ENCODE results near the gene TRIM41.
A peak's percentile ranks its signal among the peaks of the same experiment; 100 is the strongest.
"Not testable (repeated sequence)": the region's sequence is repeated elsewhere in the genome, so short reads cannot be mapped to it uniquely, and the experiment has no call there.

TRIM41 gene

GRCh38 chr5:181255836-181256578, 32.9 kb downstream of the TRIM41 start:
- Histone ChIP-seq H3K4me1 (ENCODE audit: control insufficient read depth in 1 of 2, insufficient read depth in 2 of 2, low read length in 2 of 2) (peaks cover 43 to 44% of the 10 kb centered on the region in 2 donors), H3K9ac (ENCODE audit: low read depth in 1 of 2, low read length in 2 of 2) (no peak overlapping the region), H3K27me3 (ENCODE audit: control insufficient read depth in 1 of 2, insufficient read depth in 2 of 2, low read length in 2 of 2) (no peaks in the 10 kb centered on the region), H3K27ac (ENCODE audit: low read depth, low read length) (no peak overlapping the region), H3K4me3 (ENCODE audit: low read depth in 1 of 2, low read length in 2 of 2) (no peak overlapping the region), H3K9me3 (ENCODE audit: control insufficient read depth in 1 of 2, low read length in 2 of 2) (no peaks in the 10 kb centered on the region), H3K36me3 (ENCODE audit: control insufficient read depth in 1 of 2, insufficient read depth in 2 of 2, low read length in 2 of 2) (peaks cover 12 to 21% of the 10 kb centered on the region in 2 donors)

GRCh38 chr5:181258576-181258975, 35.5 kb downstream of the TRIM41 start:
- Histone ChIP-seq H3K36me3 (ENCODE audit: control insufficient read depth in 1 of 2, insufficient read depth in 2 of 2, low read length in 2 of 2) (peaks cover 11 to 15% of the 10 kb centered on the region in 2 donors), H3K27ac (ENCODE audit: low read depth, low read length) (no peak overlapping the region), H3K9me3 (ENCODE audit: control insufficient read depth in 1 of 2, low read length in 2 of 2) (no peaks in the 10 kb centered on the region), H3K9ac (ENCODE audit: low read depth in 1 of 2, low read length in 2 of 2) (peak overlapping the region; percentile 16 to 94), H3K4me3 (ENCODE audit: low read depth in 1 of 2, low read length in 2 of 2) (peak overlapping the region; percentile 98 to 99), H3K4me1 (ENCODE audit: control insufficient read depth in 1 of 2, insufficient read depth in 2 of 2, low read length in 2 of 2) (peaks cover 38 to 44% of the 10 kb centered on the region in 2 donors), H3K27me3 (ENCODE audit: control insufficient read depth in 1 of 2, insufficient read depth in 2 of 2, low read length in 2 of 2) (no peaks in the 10 kb centered on the region)

GRCh38 chr5:181259283-181259682, 36.2 kb downstream of the TRIM41 start:
- H3K4me1 ChIP-seq (ENCODE audit: control insufficient read depth in 1 of 2, insufficient read depth in 2 of 2, low read length in 2 of 2): peaks cover 38 to 43% of the 10 kb centered on the region in 2 donors
- H3K27ac ChIP-seq (ENCODE audit: low read depth, low read length): no peak overlapping the region
- H3K9ac ChIP-seq (ENCODE audit: low read depth in 1 of 2, low read length in 2 of 2): peak overlapping the region; percentile 94 to 100
- H3K4me3 ChIP-seq (ENCODE audit: low read depth in 1 of 2, low read length in 2 of 2): peak overlapping the region; percentile 98 to 99
- no peaks in the 10 kb centered on the region for H3K9me3 ChIP-seq (ENCODE audit: control insufficient read depth in 1 of 2, low read length in 2 of 2)
- H3K27me3 ChIP-seq (ENCODE audit: control insufficient read depth in 1 of 2, insufficient read depth in 2 of 2, low read length in 2 of 2): no peaks in the 10 kb centered on the region
- peaks cover 14 to 18% of the 10 kb centered on the region in 2 donors for H3K36me3 ChIP-seq (ENCODE audit: control insufficient read depth in 1 of 2, insufficient read depth in 2 of 2, low read length in 2 of 2)

- peak overlapping the region; percentile 96 for H3K27ac ChIP-seq (ENCODE audit: low read depth, low read length)
- peak overlapping the region; percentile 94 to 100 for H3K9ac ChIP-seq (ENCODE audit: low read depth in 1 of 2, low read length in 2 of 2)
- peaks cover 34 to 38% of the 10 kb centered on the region in 2 donors for H3K4me1 ChIP-seq (ENCODE audit: control insufficient read depth in 1 of 2, insufficient read depth in 2 of 2, low read length in 2 of 2)
- H3K36me3 ChIP-seq (ENCODE audit: control insufficient read depth in 1 of 2, insufficient read depth in 2 of 2, low read length in 2 of 2): peaks cover 12 to 18% of the 10 kb centered on the region in 2 donors
- no peaks in the 10 kb centered on the region for H3K9me3 ChIP-seq (ENCODE audit: control insufficient read depth in 1 of 2, low read length in 2 of 2)
- H3K4me3 ChIP-seq (ENCODE audit: low read depth in 1 of 2, low read length in 2 of 2): peak overlapping the region; percentile 98 to 99
- H3K27me3 ChIP-seq (ENCODE audit: control insufficient read depth in 1 of 2, insufficient read depth in 2 of 2, low read length in 2 of 2): no peaks in the 10 kb centered on the region
These were observed 37.1 kb downstream of the TRIM41 start for GRCh38 chr5:181259974-181260719.

GRCh38 chr5:181260720-181261319, 37.7 kb downstream of the TRIM41 start, which contains the start of gene TRIM52:
TRIM52 (minus strand) TSS chr5:181261143; CDS start chr5:181260813, 330 bp downstream.
- Histone ChIP-seq H3K9ac (ENCODE audit: low read depth in 1 of 2, low read length in 2 of 2) (peak within 1 kb of the TSS; percentile 94 to 100), H3K27me3 (ENCODE audit: control insufficient read depth in 1 of 2, insufficient read depth in 2 of 2, low read length in 2 of 2) (no peaks in the 10 kb centered on the region), H3K36me3 (ENCODE audit: control insufficient read depth in 1 of 2, insufficient read depth in 2 of 2, low read length in 2 of 2) (peaks cover 10 to 13% of the 10 kb centered on the region in 2 donors), H3K9me3 (ENCODE audit: control insufficient read depth in 1 of 2, low read length in 2 of 2) (no peaks in the 10 kb centered on the region), H3K27ac (ENCODE audit: low read depth, low read length) (peak within 1 kb of the TSS; percentile 96), H3K4me1 (ENCODE audit: control insufficient read depth in 1 of 2, insufficient read depth in 2 of 2, low read length in 2 of 2) (peaks cover 30 to 36% of the 10 kb centered on the region in 2 donors), H3K4me3 (ENCODE audit: low read depth in 1 of 2, low read length in 2 of 2) (peak within 1 kb of the TSS; percentile 98 to 99)

GRCh38 chr5:181261320-181262049, 38.4 kb downstream of the TRIM41 start:
- Histone ChIP-seq H3K36me3 (ENCODE audit: control insufficient read depth in 1 of 2, insufficient read depth in 2 of 2, low read length in 2 of 2) (peaks cover 7 to 10% of the 10 kb centered on the region in 2 donors), H3K4me3 (ENCODE audit: low read depth in 1 of 2, low read length in 2 of 2) (peak overlapping the region; percentile 98 to 99), H3K4me1 (ENCODE audit: control insufficient read depth in 1 of 2, insufficient read depth in 2 of 2, low read length in 2 of 2) (peaks cover 26 to 34% of the 10 kb centered on the region in 2 donors), H3K9me3 (ENCODE audit: control insufficient read depth in 1 of 2, low read length in 2 of 2) (no peaks in the 10 kb centered on the region), H3K9ac (ENCODE audit: low read depth in 1 of 2, low read length in 2 of 2) (peak overlapping the region; percentile 94 to 100), H3K27ac (ENCODE audit: low read depth, low read length) (peak overlapping the region; percentile 96), H3K27me3 (ENCODE audit: control insufficient read depth in 1 of 2, insufficient read depth in 2 of 2, low read length in 2 of 2) (no peaks in the 10 kb centered on the region)

GRCh38 chr5:181263633-181264032, 40.6 kb downstream of the TRIM41 start:
- H3K4me1 ChIP-seq (ENCODE audit: control insufficient read depth in 1 of 2, insufficient read depth in 2 of 2, low read length in 2 of 2): peaks cover 15 to 23% of the 10 kb centered on the region in 2 donors
- no peak overlapping the region for H3K9ac ChIP-seq (ENCODE audit: low read depth in 1 of 2, low read length in 2 of 2)
- H3K27ac ChIP-seq (ENCODE audit: low read depth, low read length): no peak overlapping the region
- no peaks in the 10 kb centered on the region for H3K9me3 ChIP-seq (ENCODE audit: control insufficient read depth in 1 of 2, low read length in 2 of 2)
- no peak overlapping the region for H3K4me3 ChIP-seq (ENCODE audit: low read depth in 1 of 2, low read length in 2 of 2)
- peaks cover 5 to 7% of the 10 kb centered on the region in 2 donors for H3K36me3 ChIP-seq (ENCODE audit: control insufficient read depth in 1 of 2, insufficient read depth in 2 of 2, low read length in 2 of 2)
- H3K27me3 ChIP-seq (ENCODE audit: control insufficient read depth in 1 of 2, insufficient read depth in 2 of 2, low read length in 2 of 2): no peaks in the 10 kb centered on the region

- H3K9me3 ChIP-seq (ENCODE audit: control insufficient read depth in 1 of 2, low read length in 2 of 2): no peaks in the 10 kb centered on the region
- H3K4me1 ChIP-seq (ENCODE audit: control insufficient read depth in 1 of 2, insufficient read depth in 2 of 2, low read length in 2 of 2): peaks cover under 1 to 8% of the 10 kb centered on the region in 2 donors
- no peak overlapping the region for H3K4me3 ChIP-seq (ENCODE audit: low read depth in 1 of 2, low read length in 2 of 2)
- no peak overlapping the region for H3K9ac ChIP-seq (ENCODE audit: low read depth in 1 of 2, low read length in 2 of 2)
- H3K27ac ChIP-seq (ENCODE audit: low read depth, low read length): no peak overlapping the region
- H3K27me3 ChIP-seq (ENCODE audit: control insufficient read depth in 1 of 2, insufficient read depth in 2 of 2, low read length in 2 of 2): no peaks in the 10 kb centered on the region
- H3K36me3 ChIP-seq (ENCODE audit: control insufficient read depth in 1 of 2, insufficient read depth in 2 of 2, low read length in 2 of 2): peaks cover 5 to 7% of the 10 kb centered on the region in 2 donors
These were observed 42.1 kb downstream of the TRIM41 start for GRCh38 chr5:181265092-181265671.

GRCh38 chr5:181267291-181267904, 44.3 kb downstream of the TRIM41 start:
- H3K4me3 ChIP-seq (ENCODE audit: low read depth in 1 of 2, low read length in 2 of 2); H3K9ac ChIP-seq (ENCODE audit: low read depth in 1 of 2, low read length in 2 of 2); H3K9me3 ChIP-seq (ENCODE audit: control insufficient read depth in 1 of 2, low read length in 2 of 2); H3K27me3 ChIP-seq (ENCODE audit: control insufficient read depth in 1 of 2, insufficient read depth in 2 of 2, low read length in 2 of 2); H3K27ac ChIP-seq (ENCODE audit: low read depth, low read length); H3K4me1 ChIP-seq (ENCODE audit: control insufficient read depth in 1 of 2, insufficient read depth in 2 of 2, low read length in 2 of 2); H3K36me3 ChIP-seq (ENCODE audit: control insufficient read depth in 1 of 2, insufficient read depth in 2 of 2, low read length in 2 of 2): not testable (repeated sequence)
